GM12878 (cell line): ENCODE results near the gene MACROD2. TPM values are rescaled to one million over a fixed set of nuclear protein-coding genes. Genes with fewer than 3 reads are reported as not detected.

Experiments used
- ATAC-seq: fragments of 200-7000 bp; cut with Tn5 transposase; 3 replicates; pipeline ENCODE4 v1.9.1; 2020; ENCODE audit warnings: mild to moderate bottlenecking, moderate library complexity
- BruUV-seq: library from RNA; stranded (reverse); fragments of 400-500 nt; replicated peaks from 2 replicates; lab custom pipeline; 2021; lab: Mats Ljungman, UMichigan
- CTCF ChIA-PET: fragments of 300-600 bp; sonication (Branson Sonifier 250); formaldehyde crosslinking; extraction: SDS; loops from one replicate; lab custom pipeline; 2021; ENCODE audit warnings: inconsistent platforms; lab: Yijun Ruan, JAX
- POLR2A ChIA-PET: fragments of 350-600 bp; formaldehyde crosslinking; extraction: SDS; loops from one replicate; lab custom pipeline; 2021; ENCODE audit warnings: inconsistent platforms; lab: Charles Lee
- RAD21 ChIA-PET: fragments of 300-600 bp; sonication (Branson Sonifier 250); formaldehyde crosslinking; loops from one replicate; lab custom pipeline; 2023; ENCODE audit warnings: antibody characterized with exemption; ENCODE audit not compliant: unreplicated experiment; lab: Charles Lee
- SMC1A ChIA-PET: fragments of 300-600 bp; sonication (Branson Sonifier 250); formaldehyde crosslinking; loops from one replicate; lab custom pipeline; 2023; ENCODE audit not compliant: unreplicated experiment, uncharacterized antibody; lab: Charles Lee
- DNase-seq: peaks from one replicate; pipeline ENCODE4 v3.0.0-alpha.2; 2011; ENCODE audit warnings: low read depth, low spot score
- FAIRE-seq: peaks from 3 replicates; lab custom pipeline; 2011; peaks lifted over from hg19 to GRCh38; lab: Jason Lieb, UNC
- H2AFZ ChIP-seq: 2 replicates; pipeline ENCODE4 v1.6.0; 2011; ENCODE audit warnings: low read depth, low read length, control low read depth; ENCODE audit not compliant: control insufficient read depth
- H3K27ac ChIP-seq: 2 replicates; pipeline ENCODE4 v1.5.1; 2011; ENCODE audit warnings: control low read depth; ENCODE audit not compliant: control insufficient read depth, insufficient read depth
- H3K27me3 ChIP-seq, 2 experiments: replicated peaks in 1 of 2; 2 replicates each; pipeline versions ENCODE4 v1.6.0 to v1.6.1; 2011; ENCODE audit warnings: low read length in 1 of 2; ENCODE audit not compliant: control insufficient read depth in 2 of 2, insufficient read depth in 2 of 2
- H3K36me3 ChIP-seq, 2 experiments: 2 replicates each; pipeline ENCODE4 v1.5.1; 2011; ENCODE audit warnings: low read length in 1 of 2; ENCODE audit not compliant: control insufficient read depth in 2 of 2, insufficient read depth in 2 of 2
- H3K4me1 ChIP-seq: 2 replicates; pipeline ENCODE4 v1.6.1; 2011; ENCODE audit warnings: mild to moderate bottlenecking, low read length, moderate library complexity, mixed read lengths; ENCODE audit not compliant: control insufficient read depth, insufficient read depth
- H3K4me2 ChIP-seq: 2 replicates; pipeline ENCODE4 v1.6.0; 2011; ENCODE audit warnings: control low read depth; ENCODE audit not compliant: control insufficient read depth, insufficient read depth
- H3K4me3 ChIP-seq: fragments of 200-600 bp; sonication (generic); 2 replicates; pipeline ENCODE4 v1.5.1; 2016
- H3K79me2 ChIP-seq: 2 replicates; pipeline ENCODE4 v1.6.0; 2011; ENCODE audit warnings: low read length; ENCODE audit not compliant: control insufficient read depth, insufficient read depth
- H3K9ac ChIP-seq: 2 replicates; pipeline ENCODE4 v1.8.0; 2011; ENCODE audit warnings: low read length, control low read depth, mixed read lengths; ENCODE audit not compliant: control insufficient read depth, insufficient read depth
- H3K9me3 ChIP-seq: replicated peaks from 3 replicates; pipeline ENCODE4 v1.5.1; 2011; ENCODE audit warnings: mild to moderate bottlenecking, low read length; ENCODE audit not compliant: control insufficient read depth, insufficient read depth
- H4K20me1 ChIP-seq: 2 replicates; pipeline ENCODE4 v1.6.0; 2011; ENCODE audit not compliant: control insufficient read depth, insufficient read depth
- CEBPB ChIP-seq, 2 experiments: fragments of 150-350 bp in 1 of 2; IDR thresholded peaks; 2 replicates each; pipeline ENCODE4 v1.6.1; 2012 to 2014; ENCODE audit warnings: low read depth in 2 of 2, low read length in 2 of 2, borderline replicate concordance in 1 of 2, inconsistent platforms in 1 of 2
- CUX1 ChIP-seq: IDR thresholded peaks from 2 replicates; pipeline ENCODE4 v1.6.1; 2012; ENCODE audit warnings: improper control_type of control experiment, low read depth, low read length; ENCODE audit not compliant: insufficient replicate concordance
- RELB ChIP-seq: fragments of 450-650 bp; IDR thresholded peaks from 2 replicates; pipeline ENCODE4 v1.6.1; 2017; ENCODE audit warnings: low read depth, mild to moderate bottlenecking, moderate library complexity
- WGBS: methylation state at CpG from one replicate; pipeline ENCODE4 v1.1.6; 2016; ENCODE audit warnings: low lambda C conversion rate; ENCODE audit not compliant: insufficient replicate concordance, insufficient coverage; ENCODE audit errors: missing lambda C conversion rate; 5-methylcytosine and 5-hydroxymethylcytosine counted together
- in situ Hi-C: fragments of 300-500 bp; cut with MboI; formaldehyde crosslinking; loops from 9 replicates; pipeline ENCODE4 v1.14.3; 2018; ENCODE audit warnings: mixed read lengths
- intact Hi-C: fragments of 100-400 bp; cut with micrococcal nuclease; formaldehyde crosslinking; loops from one replicate; pipeline ENCODE4 v1.14.2; 2022; ENCODE audit not compliant: unreplicated experiment
- polyA plus RNA-seq, 11 experiments: library from polyadenylated mRNA; depleted of rRNA in 4 of 11; unstranded in 6 of 11; stranded (reverse) in 5 of 11; fragments of >200 nt; fragmentation: Nextera tagmentation in 4 of 11; fragmentation: Illumina TruSeq in 1 of 11; extraction: Ambion mirVana in 4 of 11; extraction: Trizol in 1 of 11; gene quantifications; 1 replicate in 1 of 11; 2 replicates in 10 of 11; pipeline versions ENCODE4 v1.2.1 to v1.2.3, GENCODE V29; 2011 to 2016; ENCODE audit warnings: inconsistent platforms in 2 of 11, missing spikeins in 2 of 11, low read depth in 1 of 11
- total RNA-seq, 4 experiments: library from RNA; depleted of rRNA in 3 of 4; stranded (reverse); fragments of >200 nt in 3 of 4; fragmentation: Illumina TruSeq in 1 of 4; extraction: Trizol in 1 of 4; gene quantifications; 2 replicates each; pipeline versions ENCODE4 v1.2.1 to v1.2.3, GENCODE V29; 2013 to 2021
- TF ChIP-seq, protein P1 (sequence below): IDR thresholded peaks from 2 replicates; pipeline ENCODE4 v1.6.1; 2012; ENCODE audit warnings: low read depth, low read length, improper control_type of control experiment
- TF ChIP-seq, protein P2 (sequence below): fragments of 450-650 bp; IDR thresholded peaks from 2 replicates; pipeline ENCODE4 v1.6.1; 2016; ENCODE audit warnings: mild to moderate bottlenecking, moderate library complexity, borderline replicate concordance
- TF ChIP-seq, protein P3 (sequence below): fragments of 450-650 bp; formaldehyde crosslinking; IDR thresholded peaks from 2 replicates; pipeline ENCODE4 v1.4.0; 2022; ENCODE audit warnings: mild to moderate bottlenecking, moderate library complexity

MACROD2 gene
- total and polyA plus RNA-seq, 10 of the 15 experiments (the other 5 are each of a cell fraction or from before 2014, with no cell fraction given) = 1.1 to 21.5 (median 2.2) TPM

DNA sequence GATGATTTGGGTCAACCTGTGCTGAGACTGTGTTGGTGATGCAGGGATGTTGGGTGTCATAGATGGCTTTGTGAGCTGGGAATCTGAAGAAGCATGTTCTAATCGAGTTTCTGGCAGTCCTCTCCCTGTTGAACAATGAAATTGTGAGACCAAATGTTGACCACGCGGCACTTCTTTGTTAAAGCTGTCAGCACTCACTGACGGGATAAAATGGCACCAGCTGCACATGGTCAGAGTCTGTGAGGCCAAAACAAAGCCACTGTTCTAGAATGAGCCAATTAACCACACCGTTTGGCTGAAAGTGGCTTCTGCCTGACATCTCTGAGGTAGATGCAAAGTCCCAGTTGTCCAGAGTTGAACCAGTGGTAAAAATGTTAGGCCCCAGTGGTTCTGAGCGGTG is 2015.7 kb downstream of the MACROD2 start:
- in situ Hi-C loops = no loop called here
- Histone ChIP-seq H2AFZ (no peak overlapping the region), H3K27me3 (no peaks in the 10 kb centered on the region), H3K9ac (no peak overlapping the region), H3K9me3 (no peaks in the 10 kb centered on the region), H3K4me3 (no peak overlapping the region), H3K4me2 (no peak overlapping the region), H3K79me2 (no peaks in the 10 kb centered on the region), H4K20me1 (no peaks in the 10 kb centered on the region), H3K4me1 (peaks cover 14% of the 10 kb centered on the region; the same call in 1 of the 2 replicates), H3K27ac (no peak overlapping the region), H3K36me3 (no peaks in the 10 kb centered on the region)
- ATAC-seq (no peak), DNase-seq (no peak), FAIRE-seq (no peak)
- ChIA-PET RAD21 (no interaction called here), POLR2A (no interaction called here), CTCF (no interaction called here), SMC1A (no interaction called here)
- no TSS peak for BruUV-seq
- whole genome bisulfite sequencing = 53% methylated on average over 6 of the region's 6 CpGs
- intact Hi-C loops = no loop called here
- TF ChIP-seq, protein P1, sequence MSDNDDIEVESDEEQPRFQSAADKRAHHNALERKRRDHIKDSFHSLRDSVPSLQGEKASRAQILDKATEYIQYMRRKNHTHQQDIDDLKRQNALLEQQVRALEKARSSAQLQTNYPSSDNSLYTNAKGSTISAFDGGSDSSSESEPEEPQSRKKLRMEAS = no peak
- TF ChIP-seq, protein P2, sequence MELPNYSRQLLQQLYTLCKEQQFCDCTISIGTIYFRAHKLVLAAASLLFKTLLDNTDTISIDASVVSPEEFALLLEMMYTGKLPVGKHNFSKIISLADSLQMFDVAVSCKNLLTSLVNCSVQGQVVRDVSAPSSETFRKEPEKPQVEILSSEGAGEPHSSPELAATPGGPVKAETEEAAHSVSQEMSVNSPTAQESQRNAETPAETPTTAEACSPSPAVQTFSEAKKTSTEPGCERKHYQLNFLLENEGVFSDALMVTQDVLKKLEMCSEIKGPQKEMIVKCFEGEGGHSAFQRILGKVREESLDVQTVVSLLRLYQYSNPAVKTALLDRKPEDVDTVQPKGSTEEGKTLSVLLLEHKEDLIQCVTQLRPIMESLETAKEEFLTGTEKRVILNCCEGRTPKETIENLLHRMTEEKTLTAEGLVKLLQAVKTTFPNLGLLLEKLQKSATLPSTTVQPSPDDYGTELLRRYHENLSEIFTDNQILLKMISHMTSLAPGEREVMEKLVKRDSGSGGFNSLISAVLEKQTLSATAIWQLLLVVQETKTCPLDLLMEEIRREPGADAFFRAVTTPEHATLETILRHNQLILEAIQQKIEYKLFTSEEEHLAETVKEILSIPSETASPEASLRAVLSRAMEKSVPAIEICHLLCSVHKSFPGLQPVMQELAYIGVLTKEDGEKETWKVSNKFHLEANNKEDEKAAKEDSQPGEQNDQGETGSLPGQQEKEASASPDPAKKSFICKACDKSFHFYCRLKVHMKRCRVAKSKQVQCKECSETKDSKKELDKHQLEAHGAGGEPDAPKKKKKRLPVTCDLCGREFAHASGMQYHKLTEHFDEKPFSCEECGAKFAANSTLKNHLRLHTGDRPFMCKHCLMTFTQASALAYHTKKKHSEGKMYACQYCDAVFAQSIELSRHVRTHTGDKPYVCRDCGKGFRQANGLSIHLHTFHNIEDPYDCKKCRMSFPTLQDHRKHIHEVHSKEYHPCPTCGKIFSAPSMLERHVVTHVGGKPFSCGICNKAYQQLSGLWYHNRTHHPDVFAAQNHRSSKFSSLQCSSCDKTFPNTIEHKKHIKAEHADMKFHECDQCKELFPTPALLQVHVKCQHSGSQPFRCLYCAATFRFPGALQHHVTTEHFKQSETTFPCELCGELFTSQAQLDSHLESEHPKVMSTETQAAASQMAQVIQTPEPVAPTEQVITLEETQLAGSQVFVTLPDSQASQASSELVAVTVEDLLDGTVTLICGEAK = no peak
- TF ChIP-seq, protein P3, sequence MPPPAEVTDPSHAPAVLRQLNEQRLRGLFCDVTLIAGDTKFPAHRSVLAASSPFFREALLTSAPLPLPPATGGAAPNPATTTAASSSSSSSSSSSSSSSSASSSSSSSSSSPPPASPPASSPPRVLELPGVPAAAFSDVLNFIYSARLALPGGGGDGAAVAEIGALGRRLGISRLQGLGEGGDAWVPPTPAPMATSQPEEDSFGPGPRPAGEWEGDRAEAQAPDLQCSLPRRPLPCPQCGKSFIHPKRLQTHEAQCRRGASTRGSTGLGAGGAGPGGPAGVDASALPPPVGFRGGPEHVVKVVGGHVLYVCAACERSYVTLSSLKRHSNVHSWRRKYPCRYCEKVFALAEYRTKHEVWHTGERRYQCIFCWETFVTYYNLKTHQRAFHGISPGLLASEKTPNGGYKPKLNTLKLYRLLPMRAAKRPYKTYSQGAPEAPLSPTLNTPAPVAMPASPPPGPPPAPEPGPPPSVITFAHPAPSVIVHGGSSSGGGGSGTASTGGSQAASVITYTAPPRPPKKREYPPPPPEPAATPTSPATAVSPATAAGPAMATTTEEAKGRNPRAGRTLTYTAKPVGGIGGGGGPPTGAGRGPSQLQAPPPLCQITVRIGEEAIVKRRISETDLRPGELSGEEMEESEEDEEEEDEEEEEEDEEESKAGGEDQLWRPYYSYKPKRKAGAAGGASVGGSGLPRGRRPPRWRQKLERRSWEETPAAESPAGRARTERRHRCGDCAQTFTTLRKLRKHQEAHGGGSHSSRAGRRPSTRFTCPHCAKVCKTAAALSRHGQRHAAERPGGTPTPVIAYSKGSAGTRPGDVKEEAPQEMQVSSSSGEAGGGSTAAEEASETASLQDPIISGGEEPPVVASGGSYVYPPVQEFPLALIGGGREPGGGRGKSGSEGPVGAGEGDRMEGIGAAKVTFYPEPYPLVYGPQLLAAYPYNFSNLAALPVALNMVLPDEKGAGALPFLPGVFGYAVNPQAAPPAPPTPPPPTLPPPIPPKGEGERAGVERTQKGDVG = no peak
- TF ChIP-seq RELB = no peak
- TF ChIP-seq CEBPB (IDR thresholded peaks at IDR 0.05; ENCODE audit: borderline replicate concordance in 1 of 2, low read depth in 2 of 2, low read length in 2 of 2) = no peak
- no peak for TF ChIP-seq CUX1
